GM10248 (cell line): ENCODE data around the gene CTNNBL1.

Source experiments
- CTCF ChIA-PET: fragments of 300-600 bp; sonication (Branson Sonifier 250); formaldehyde crosslinking; extraction: SDS; loops from one replicate; lab custom pipeline; 2021; ENCODE audit warnings: antibody characterized with exemption; lab: Yijun Ruan, JAX
- POLR2A ChIA-PET: fragments of 350-650 bp; sonication (Branson Sonifier 250); formaldehyde crosslinking; extraction: SDS; loops from one replicate; lab custom pipeline; 2020; ENCODE audit warnings: antibody characterized with exemption; lab: Yijun Ruan, JAX
- DNase-seq: peaks from one replicate; pipeline ENCODE4 v3.0.0; 2012; ENCODE audit errors: extremely low spot score
- CTCF ChIP-seq: IDR thresholded peaks from 2 replicates; pipeline ENCODE4 v1.5.1; 2012; ENCODE audit warnings: mild to moderate bottlenecking, low read depth; ENCODE audit errors: extremely low read depth, missing control alignments, control extremely low read depth

The CTNNBL1 gene

GRCh38 chr20:37868851-37869333 lies 175.1 kb downstream of the CTNNBL1 start:
- CTCF ChIA-PET: no interaction called here
- TF ChIP-seq CTCF: no peak
- no peak for DNase-seq
- POLR2A ChIA-PET: no interaction called here

- DNase-seq: peak; percentile 67
- POLR2A ChIA-PET: no interaction called here
- TF ChIP-seq CTCF: no peak
- CTCF ChIA-PET: no interaction called here
Observed at GRCh38 chr20:37869334-37869861, 175.6 kb downstream of the CTNNBL1 start.

GRCh38 chr20:37870294-37870693 lies 176.5 kb downstream of the CTNNBL1 start:
- TF ChIP-seq CTCF: no peak
- POLR2A ChIA-PET: no interaction called here
- DNase-seq: no peak
- CTCF ChIA-PET: no interaction called here

GRCh38 chr20:37871751-37872150 lies 177.9 kb downstream of the CTNNBL1 start:
- ChIA-PET CTCF (no interaction called here), POLR2A (no interaction called here)
- no peak for DNase-seq
- no peak for TF ChIP-seq CTCF

GRCh38 chr20:37872161-37872560 lies 178.3 kb downstream of the CTNNBL1 start:
- no peak for DNase-seq
- no peak for TF ChIP-seq CTCF
- ChIA-PET CTCF (interaction anchor here (1.4 kb wide), 1 partner anchor 201 kb away, joined by 4 read pairs; no protein-coding TSS in a partner anchor), POLR2A (no interaction called here)

- ChIA-PET CTCF (no interaction called here), POLR2A (no interaction called here)
- DNase-seq: no peak
- TF ChIP-seq CTCF: no peak
Observed at GRCh38 chr20:37873884-37874283, 180.1 kb downstream of the CTNNBL1 start.
